GM18502 (cell line): Measurements from ENCODE around the gene GNPDA1.
"Not testable (repeated sequence)": the region's sequence is repeated elsewhere in the genome, so short reads cannot be mapped to it uniquely, and the experiment has no call there.

Experiments
- ATAC-seq: cut with Tn5 transposase; IDR thresholded peaks from one replicate; pipeline ENCODE4 v1.9.1; 2021; ENCODE audit warnings: mild to moderate bottlenecking; ENCODE audit not compliant: unreplicated experiment, poor library complexity

Gene GNPDA1

DNA sequence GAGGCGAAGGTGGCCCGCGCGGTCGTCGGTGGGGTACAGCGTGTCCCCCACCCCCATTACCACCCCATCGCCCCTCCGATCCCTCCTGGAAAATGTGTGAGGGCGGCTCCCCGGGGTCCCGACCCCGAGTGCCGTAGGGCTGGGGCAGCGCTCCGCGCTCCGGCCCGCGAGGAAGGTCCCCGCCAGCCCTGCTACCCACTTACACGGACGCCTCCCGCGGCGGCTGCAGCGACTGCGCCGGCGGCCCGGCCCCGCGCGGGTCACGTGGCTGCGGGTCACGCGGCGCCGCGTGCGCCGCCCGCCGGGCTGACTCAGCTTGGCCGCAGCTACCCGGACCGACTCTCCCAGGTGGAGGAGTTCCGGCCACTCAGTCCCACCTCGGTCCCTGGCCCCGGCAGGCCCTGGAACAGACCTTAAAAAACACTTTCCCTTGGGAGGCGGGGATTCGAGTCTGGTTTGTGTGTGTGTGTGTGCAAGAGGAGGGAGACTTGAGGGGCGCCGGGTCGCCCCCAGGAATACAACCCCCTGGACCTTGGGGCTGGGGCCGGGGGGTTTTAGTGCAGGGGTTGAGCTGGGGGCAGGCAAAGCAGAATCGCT, at the start of gene GNPDA1:
TSS of gene GNPDA1 (minus strand) at position 236 of the 597 bp plus-strand sequence. CDS start 992 bp downstream, outside the sequence.
- peak; percentile 70 for ATAC-seq

- no peak for ATAC-seq
These were observed 46.6 kb upstream of the GNPDA1 start for GRCh38 chr5:142059304-142059940.

DNA sequence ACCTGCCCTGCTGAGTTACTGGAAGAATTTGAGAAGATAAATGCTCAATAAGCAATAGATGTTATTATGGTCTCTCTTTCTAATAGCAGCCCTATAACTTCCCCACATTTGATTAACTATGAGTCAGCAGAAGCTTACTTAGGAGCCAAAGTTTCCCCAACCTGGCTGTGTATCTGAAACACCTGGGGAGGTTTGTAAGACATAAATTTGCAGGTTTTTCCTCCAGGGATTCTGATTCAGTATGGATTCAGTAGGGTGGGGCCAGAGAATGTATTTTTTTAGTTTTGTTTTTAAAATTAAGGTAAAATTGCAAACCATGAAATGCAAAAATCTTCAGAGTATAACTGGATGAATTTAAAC, 44.9 kb upstream of the GNPDA1 start:
- no peak for ATAC-seq

DNA sequence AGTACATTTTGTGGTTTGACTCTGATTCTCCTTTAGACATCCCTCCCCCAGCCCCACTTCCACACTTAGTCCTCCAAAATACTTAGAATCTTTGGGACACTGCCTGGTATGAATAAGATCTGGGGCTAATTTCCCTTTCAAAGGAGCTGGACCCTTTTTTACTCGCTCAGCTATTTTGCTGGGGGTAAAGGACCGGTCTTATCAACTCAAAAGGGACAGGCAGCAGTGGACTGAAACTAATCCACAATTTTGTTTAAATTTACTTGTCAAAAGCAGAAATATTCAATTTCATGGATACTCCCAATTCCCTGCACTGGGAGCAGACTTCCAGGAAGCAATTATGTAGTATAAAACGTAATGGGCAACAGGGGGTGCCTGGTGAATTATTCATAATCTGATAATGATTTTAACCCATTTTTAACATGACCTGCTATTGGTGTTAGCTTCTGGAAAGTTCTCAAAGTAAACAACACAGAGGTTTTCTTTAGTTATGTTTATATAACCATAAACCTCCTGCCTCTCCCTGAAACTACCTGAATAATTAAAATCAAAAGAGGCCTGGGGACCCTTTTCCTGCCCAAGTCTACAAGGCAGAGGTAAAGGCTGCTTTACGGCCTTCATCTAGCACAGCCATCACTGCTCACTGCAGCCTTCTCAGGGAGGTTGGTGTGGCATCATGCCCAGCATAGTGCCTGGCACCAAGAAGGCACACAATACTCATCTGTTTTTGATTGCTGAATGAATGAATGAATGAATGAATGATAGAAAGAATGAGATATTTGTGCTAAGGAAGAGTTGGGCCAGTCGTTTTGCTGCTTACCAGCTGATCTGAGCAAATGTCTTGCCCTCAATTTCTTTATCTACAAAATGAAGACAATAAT, 44.2 kb upstream of the GNPDA1 start:
- no peak for ATAC-seq

DNA sequence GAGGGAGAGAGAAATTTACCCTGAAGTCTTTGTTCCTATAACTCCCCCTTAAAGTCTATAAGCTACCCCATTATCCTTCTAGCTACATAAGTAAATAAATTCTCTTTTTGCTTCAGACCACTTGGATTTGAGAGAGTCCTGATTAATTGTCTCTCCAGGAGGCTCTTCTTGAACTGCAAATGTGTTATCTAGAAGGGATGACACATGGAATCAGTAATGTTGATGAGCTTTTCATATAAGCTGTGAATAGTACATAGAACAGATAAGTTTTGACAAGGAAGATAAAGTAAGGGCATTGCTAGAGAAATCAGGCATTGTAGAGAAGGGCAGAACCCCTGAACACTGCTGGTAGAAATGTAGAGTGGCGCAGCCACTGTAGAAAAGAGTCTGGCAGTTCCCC, 42.5 kb upstream of the GNPDA1 start:
- ATAC-seq = no peak

DNA sequence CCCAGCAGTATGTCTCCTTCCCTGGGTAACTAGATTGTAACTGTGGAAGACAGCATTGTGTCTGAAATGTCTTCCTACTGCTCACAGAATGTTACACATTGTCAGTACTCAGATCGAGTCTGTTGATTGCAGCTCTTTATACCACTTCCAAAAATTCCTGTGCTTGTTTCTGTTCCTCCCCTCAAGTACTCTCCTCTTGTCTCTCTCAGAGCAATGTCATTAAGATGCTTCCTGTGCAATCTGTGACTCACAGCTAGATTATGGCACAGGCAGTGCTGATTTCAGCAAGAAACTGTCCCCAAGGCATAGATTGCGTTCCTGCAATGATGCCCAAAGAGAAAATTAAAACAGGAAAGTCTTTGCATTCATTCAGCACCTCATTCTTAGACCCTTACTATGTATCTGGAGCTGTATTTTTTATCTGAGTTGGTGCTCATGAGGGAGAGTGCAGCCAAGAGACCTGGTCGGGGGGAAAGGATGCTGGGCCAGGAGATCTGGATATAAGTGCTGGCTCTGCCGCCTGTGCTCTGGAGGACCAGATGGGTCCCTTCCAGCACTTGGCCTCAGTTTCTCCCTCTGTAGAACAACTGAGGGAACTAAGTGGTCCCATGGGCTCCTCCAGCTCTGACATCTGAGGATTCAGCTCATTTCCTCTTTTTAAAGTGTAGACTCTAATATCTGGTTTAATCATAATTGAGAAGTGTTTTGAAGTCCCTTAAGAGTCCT, 40.8 kb upstream of the GNPDA1 start:
- ATAC-seq = no peak

DNA sequence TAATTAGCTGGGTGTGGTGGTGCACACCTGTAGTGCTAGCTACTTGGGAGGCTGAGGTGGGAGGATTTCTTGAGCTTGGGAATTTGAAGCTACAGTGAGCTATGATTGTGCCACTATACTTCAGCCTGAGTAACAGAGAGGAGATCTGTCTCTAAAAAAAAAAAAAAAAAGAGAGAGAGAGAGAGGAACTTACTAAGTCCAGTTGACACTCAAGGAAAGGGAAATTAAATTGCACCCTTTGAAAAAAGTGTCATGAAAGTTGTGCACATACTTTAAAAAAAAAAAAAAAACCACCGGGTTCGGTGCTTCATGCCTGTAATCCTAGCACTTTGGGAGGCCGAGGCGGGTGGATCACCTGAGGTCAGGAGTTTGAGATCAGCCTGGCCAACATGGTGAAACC, 39.2 kb upstream of the GNPDA1 start:
- not testable (repeated sequence) for ATAC-seq

GRCh38 chr5:142048272-142048671, 35.4 kb upstream of the GNPDA1 start:
- ATAC-seq = no peak

DNA sequence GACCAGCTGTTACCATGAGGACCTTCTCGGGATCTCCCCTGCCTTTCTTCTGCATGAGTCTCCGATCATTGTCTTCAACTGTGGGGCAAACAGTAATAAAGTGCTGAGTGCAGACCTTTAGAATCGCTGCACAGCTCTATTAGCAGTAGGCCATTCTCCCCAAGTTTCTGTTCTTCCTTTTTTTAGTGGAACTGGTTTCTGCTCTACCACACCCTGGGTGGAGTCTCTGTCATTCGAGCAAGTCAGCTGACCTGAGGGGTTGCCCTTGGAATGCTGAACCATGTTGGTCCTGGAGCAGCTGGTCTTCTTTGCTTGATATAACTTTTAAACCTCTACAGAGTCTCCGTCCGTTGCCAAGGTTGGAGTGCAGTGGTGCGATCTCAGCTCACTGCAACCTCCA, 33.4 kb upstream of the GNPDA1 start:
- no peak for ATAC-seq

DNA sequence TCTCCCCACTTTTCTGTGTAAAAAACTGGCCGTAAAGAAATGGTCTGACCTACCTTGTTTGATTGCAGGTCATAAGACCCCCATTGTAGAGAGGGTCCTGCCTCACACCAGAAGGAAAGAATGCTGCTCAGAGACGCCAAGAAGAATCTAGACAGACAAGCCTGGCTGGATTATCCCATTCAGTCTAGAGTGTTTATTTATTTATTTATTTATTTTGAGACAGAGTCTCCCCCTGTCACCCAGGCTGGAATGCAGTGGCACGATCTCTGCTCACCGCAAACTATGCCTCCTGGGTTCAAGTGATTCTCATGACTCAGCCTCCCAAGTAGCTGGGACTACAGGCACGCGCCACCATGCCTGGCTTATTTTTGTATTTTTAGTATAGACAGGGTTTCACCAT, 28.1 kb upstream of the GNPDA1 start:
- ATAC-seq = not testable (repeated sequence)

DNA sequence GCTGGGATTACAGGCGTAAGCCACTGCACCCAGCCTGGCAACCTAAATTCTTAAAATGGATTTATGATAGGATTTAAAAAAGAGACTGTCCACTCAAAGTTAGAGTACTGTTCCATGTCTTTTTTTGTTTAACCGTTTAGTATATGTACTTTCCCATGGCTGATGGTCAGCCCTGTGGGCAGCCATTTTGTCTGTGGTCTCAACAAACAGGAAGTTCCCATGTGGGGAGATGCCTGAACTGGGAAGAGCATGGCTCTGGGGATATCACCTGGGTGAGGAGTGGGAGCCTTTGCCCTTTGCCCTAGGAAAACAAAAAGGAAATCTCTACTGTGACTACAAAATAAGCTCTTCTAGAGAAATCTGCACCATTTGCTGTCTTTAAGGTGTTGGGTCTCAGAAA, 27.5 kb upstream of the GNPDA1 start:
- no peak for ATAC-seq

- ATAC-seq = no peak
These were observed 25.9 kb upstream of the GNPDA1 start for GRCh38 chr5:142038735-142039134.

- ATAC-seq = not testable (repeated sequence)
These were observed 24.8 kb upstream of the GNPDA1 start for GRCh38 chr5:142037599-142037998.

GRCh38 chr5:142036918-142037317, 24.1 kb upstream of the GNPDA1 start:
- ATAC-seq = no peak

DNA sequence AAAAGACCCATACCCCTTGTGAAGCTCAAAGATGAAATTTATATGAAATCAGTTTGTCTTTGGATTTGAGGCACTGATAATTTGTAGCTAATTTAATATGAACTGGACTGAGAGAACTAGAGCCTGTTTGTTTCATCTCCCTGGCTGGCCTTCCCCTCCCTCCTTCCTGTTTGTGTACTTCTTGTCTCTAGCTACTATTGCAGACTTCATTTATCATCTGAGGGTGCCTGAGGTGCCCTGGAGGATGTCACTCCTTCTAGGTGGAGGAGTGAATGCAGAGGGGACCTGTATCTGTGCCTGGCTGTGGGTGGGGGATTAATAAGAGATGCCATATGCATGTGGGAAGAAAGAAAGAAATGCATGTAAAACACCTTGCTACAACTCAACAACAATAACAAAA, 22.2 kb upstream of the GNPDA1 start:
- ATAC-seq = no peak

GRCh38 chr5:142033632-142034567, 21.1 kb upstream of the GNPDA1 start:
- ATAC-seq = not testable (repeated sequence)

DNA sequence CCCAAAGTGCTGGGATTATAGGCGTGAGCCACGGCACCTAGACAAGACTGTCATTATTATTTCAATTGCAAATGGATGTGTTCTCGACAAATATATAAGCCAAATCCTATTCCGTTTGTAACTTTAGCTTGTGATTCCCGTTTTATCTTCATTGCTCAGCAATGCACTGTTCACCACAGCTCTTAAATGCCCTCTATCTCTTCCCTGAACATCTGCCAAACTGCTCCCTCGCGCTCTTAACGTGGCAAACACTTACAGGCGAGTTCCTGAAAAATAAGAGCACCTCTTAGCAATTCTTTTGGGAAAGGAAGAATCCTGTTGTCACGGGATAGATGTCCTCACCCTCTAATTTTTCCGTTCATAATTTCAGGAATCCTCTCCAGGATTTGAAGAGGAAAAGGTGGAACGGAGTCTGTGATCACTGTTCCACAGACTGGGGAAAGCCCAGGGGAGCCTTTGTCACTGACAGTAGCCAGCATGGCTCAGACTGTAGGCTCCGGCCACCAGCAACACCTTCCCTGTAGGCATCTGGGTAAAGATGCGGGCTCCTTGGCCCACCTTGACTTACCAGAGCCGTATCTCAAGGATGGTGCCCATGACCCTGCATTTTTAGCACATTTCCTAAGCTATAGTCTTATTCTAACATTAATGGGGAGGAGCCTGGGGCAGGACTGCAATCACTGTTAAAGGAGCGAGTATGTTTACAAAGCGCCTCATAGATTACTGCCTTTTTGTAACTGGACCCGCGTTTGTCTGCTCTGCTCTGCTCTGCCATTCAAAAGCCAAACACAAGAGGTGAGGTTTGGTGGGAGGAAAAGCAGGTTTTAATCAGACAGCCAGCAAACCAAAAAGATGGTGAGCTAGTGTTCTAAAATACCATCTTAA, 20.2 kb upstream of the GNPDA1 start:
- ATAC-seq = no peak

- no peak for ATAC-seq
These were observed 19.3 kb upstream of the GNPDA1 start for GRCh38 chr5:142032150-142032549.

- no peak for ATAC-seq
These were observed 12.8 kb upstream of the GNPDA1 start for GRCh38 chr5:142025637-142026036.
